ENCODE measurements around the gene OFD1.

DNA sequence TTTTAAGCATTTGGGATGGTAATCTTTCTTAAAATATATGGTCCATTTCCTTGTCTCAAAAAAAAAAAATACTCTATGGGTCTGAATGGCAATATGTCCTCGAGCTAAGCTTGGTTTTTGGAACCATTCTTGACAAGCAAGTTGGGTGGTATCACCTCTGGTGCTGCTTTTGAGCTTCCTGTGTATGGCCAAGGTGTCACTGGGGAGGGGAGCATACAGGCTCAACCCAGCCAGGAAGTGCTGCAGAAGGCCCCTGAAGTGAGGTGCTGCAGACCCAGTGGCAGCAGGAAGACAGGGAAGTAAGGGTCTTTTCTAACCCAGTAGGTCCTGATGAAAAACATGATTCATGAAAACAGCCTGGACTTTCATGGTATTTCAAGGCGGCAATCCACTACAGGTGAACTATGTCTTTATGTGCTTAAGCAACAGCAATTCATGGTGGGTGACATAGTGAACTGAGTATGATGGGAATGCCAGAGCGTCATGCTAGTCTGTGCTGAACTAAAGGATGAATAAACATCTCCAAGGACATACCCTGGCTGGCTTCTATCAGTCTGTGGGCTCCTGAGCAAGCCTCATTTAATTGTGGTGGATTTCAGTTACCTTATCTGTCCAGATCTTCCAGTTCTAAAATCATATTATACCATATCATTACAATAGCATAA, 15.2 kb upstream of the OFD1 start:
- TF ChIP-seq ZNF274 (IDR thresholded peaks at IDR 0.05; ENCODE audit: low read depth, low read length) (no peak), YY1 (IDR thresholded peaks at IDR 0.05; ENCODE audit: insufficient read depth, insufficient read length) (no peak)
